Astrocyte of the spinal cord (primary cell): Measurements from ENCODE around the gene RBP4.

ENCODE experiments used
- DNase-seq: peaks from one replicate; pipeline ENCODE4 v3.0.0; 2011; ENCODE audit warnings: low read depth, low spot score
- H3K4me3 ChIP-seq: 2 replicates; pipeline ENCODE4 v1.5.1; 2011; ENCODE audit warnings: low read depth, mild to moderate bottlenecking, low read length, moderate library complexity
- in situ Hi-C: cut with HindIII; loops from 2 replicates; pipeline ENCODE4 v1.10.0; 2017; ENCODE audit warnings: low sequenced_read_pairs
- TF ChIP-seq, protein P1 (sequence below): IDR thresholded peaks from 2 replicates; pipeline ENCODE4 v1.5.1; 2012; ENCODE audit warnings: low read depth, mild to moderate bottlenecking, low read length, inconsistent platforms

RBP4 gene

DNA sequence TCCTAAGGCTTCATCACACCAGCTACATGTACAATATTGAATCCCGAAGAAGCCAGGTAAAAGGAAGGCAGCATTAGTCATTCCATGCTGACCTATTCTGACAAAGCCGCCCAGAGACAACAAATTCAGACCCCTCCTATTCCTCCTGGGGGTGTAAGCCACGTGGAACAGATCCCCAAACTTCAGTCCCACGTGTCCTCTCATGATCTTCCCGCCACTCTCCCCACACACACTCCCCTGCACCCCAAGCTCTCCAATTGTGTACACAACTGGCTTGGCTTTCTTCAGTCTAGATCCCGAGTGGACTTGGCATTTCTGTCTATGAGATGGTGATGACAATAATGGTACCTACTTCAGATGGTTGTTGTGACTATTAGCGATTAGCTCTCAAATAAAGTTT lies 19.9 kb upstream of the RBP4 start:
- in situ Hi-C loops = no loop called here
- no peak overlapping the region for H3K4me3 ChIP-seq
- TF ChIP-seq, protein P1, sequence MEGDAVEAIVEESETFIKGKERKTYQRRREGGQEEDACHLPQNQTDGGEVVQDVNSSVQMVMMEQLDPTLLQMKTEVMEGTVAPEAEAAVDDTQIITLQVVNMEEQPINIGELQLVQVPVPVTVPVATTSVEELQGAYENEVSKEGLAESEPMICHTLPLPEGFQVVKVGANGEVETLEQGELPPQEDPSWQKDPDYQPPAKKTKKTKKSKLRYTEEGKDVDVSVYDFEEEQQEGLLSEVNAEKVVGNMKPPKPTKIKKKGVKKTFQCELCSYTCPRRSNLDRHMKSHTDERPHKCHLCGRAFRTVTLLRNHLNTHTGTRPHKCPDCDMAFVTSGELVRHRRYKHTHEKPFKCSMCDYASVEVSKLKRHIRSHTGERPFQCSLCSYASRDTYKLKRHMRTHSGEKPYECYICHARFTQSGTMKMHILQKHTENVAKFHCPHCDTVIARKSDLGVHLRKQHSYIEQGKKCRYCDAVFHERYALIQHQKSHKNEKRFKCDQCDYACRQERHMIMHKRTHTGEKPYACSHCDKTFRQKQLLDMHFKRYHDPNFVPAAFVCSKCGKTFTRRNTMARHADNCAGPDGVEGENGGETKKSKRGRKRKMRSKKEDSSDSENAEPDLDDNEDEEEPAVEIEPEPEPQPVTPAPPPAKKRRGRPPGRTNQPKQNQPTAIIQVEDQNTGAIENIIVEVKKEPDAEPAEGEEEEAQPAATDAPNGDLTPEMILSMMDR = no peak
- DNase-seq = no peak

DNA sequence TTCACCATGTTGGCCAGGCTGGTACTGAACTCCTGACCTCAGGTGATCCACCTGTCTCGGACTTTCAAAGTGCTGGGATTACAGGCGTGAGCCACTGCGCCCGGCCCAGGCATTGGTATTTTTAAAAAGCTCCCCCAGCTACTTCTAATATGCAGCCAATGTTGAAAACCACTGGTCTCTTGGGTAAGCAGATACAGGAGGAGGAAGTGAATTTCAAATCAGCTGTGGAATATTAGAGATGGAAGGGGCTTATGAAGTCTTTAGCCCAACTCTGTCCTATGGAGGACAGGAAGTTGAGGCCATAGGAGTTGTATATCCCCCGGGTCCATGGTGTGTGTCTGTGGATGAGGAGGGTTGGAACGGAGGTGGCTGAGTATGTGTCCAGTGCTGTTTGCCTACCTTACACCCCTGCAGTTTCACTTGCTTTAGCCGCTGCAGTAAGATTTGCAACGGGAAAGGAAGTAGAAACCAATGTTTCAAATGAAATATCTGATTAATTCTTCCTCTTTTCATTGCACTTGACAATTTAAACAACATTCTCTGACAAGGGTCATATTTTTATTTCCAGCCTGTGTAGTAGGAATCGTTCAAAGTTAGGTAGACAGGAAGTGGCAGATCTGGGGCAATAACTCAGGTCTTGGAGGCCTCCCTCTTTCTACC lies 14.7 kb upstream of the RBP4 start:
- TF ChIP-seq, protein P1 = no peak
- DNase-seq = no peak
- H3K4me3 ChIP-seq = no peak overlapping the region
- in situ Hi-C loops = no loop called here

DNA sequence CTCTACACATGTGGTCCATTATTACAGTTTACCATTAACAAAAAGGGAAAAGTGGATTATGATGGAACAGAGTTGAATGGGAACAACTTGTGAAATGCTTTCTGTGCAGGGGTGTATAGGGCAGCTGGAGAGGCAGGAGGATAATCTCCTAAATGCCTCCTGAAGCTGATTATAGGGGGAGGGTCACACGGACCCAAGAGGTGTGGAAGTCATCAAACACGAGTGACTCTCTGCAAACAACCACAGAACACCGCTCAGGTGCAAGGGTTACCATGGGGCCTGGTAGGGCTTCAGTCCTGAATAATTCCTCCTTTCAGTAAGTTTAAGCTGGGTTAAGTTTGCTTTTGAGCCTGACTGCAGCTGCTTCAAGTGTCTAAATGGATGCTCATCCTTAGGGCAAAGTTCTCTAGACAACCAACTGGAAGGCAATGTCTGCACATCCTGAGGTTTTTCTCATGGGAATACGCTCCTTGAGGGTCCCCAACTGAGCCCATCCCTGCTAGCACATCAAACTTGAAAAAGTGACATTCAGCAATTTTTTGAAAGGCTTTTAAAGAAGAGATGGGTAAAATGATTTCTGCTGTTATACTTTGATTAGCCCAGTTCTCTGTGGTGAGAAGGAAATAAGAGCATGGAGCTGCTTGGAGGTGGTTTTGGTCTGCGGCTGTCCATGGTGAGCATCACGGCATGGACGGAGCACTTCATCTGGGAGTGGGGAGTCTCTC lies 13.2 kb upstream of the RBP4 start:
- in situ Hi-C loops = no loop called here
- DNase-seq = no peak
- TF ChIP-seq, protein P1 = no peak
- H3K4me3 ChIP-seq = no peak overlapping the region

DNA sequence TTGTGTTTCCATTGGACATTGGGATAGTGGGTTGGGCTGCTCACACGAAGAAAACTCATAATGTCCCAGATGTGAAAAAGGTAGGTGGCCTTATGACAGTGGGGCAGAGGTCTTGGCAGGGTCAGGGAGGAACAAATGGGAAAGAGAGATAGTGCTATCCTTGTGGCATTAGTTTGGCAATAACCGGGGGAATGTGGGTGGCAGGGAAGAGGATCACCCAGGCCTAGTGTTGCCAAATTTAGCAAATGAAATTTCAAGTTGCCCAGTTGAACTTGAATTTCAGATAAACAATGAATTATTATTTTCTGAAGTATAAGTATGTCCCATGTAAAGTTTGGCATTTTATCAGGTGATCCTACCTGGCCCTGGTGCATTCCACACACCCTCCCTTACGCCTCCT lies 12.1 kb upstream of the RBP4 start:
- in situ Hi-C loops = no loop called here
- DNase-seq = no peak
- TF ChIP-seq, protein P1 = no peak
- H3K4me3 ChIP-seq = no peak overlapping the region

DNA sequence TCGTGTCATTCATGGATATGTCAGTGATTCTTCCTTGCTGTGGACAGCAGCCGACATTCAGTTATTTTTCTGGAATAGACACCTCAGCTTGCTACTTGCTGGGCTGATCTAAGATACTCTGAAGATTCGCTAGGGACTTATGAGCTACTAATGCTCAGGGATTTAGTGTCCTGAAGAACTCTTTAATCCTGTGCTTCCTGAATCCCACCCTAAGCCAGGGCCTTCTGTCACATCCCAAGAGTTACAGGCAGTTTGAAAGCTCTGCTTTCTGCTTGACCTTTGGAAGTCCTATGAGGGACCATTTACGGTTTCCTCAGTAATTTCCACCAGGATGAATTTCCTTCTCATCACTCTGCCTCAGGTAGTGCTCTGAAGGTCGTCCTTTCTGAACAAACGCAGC lies 11.3 kb upstream of the RBP4 start, which contains the start of gene PDE6C:
PDE6C (plus strand) TSS at position 227 of the 400 bp plus-strand sequence. CDS start 189 bp downstream, outside the sequence.
- in situ Hi-C loops = no loop called here
- no peak for DNase-seq
- H3K4me3 ChIP-seq = no peak within 1 kb of the TSS
- TF ChIP-seq, protein P1 = no peak

DNA sequence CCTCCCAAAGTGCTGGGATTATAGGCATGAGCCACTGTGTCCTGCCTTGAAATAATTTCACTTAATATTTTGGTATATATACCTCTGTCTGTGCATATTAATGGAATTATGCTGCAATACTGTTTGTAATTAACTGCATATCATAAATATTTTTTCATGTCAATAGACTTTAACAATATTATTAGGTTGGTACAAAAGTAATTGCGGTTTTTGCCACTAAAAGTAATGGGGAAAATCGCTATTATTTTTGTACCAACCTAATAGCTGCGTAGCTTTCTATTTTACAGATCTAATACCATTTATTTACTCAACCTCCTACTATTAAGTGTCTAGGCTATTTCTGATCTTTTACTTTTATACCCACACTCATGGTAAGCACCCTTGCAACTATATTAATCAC lies 7.4 kb upstream of the RBP4 start:
- in situ Hi-C loops = no loop called here
- TF ChIP-seq, protein P1 = no peak
- H3K4me3 ChIP-seq = no peak overlapping the region
- no peak for DNase-seq
